ENCODE measurements around the gene MYRFL. TPM values are rescaled to one million over a fixed set of nuclear protein-coding genes. Genes with fewer than 3 reads are reported as not detected.

The MYRFL gene
- total RNA-seq, 1 experiment from 2014 or later: 0.57 TPM

GRCh38 chr12:69868695-69869094 lies 43.7 kb downstream of the MYRFL start:
- Histone ChIP-seq H3K23ac (ENCODE audit: insufficient read length, low read depth, low read length) (no peak overlapping the region), H2BK5ac (ENCODE audit: insufficient read length, low read length) (no peak overlapping the region), H3K23me2 (ENCODE audit: insufficient read length, low read depth, low read length, poor library complexity, severe bottlenecking) (no peaks in the 10 kb centered on the region), H3K27ac (ENCODE audit: insufficient read length, low read depth, low read length) (no peak overlapping the region), H4K5ac (ENCODE audit: insufficient read length, low read depth, low read length) (no peak overlapping the region), H3K4me2 (ENCODE audit: insufficient read depth, insufficient read length, low read length) (no peak overlapping the region), H4K8ac (replicated peaks; ENCODE audit: insufficient read length, low read depth, low read length) (no peak overlapping the region), H3K4me1 (ENCODE audit: insufficient read depth, low read length) (no peaks in the 10 kb centered on the region), H3K9ac (ENCODE audit: extremely low read depth, insufficient read length, low read length) (no peak overlapping the region), H3K14ac (ENCODE audit: insufficient read depth, low read length) (no peak overlapping the region), H4K91ac (ENCODE audit: insufficient read length, low read depth, low read length) (no peak overlapping the region), H2AFZ (ENCODE audit: low read length) (no peak overlapping the region), H2BK20ac (ENCODE audit: low read depth, low read length, poor library complexity, severe bottlenecking) (no peak overlapping the region), H2BK15ac (ENCODE audit: low read depth, low read length) (no peak overlapping the region), H3K79me2 (ENCODE audit: insufficient read depth, low read length) (no peaks in the 10 kb centered on the region), H3K56ac (ENCODE audit: insufficient read length, low read depth, low read length) (no peak overlapping the region), H2BK12ac (ENCODE audit: insufficient read length, low read depth, low read length) (no peak overlapping the region), H3K9me3 (ENCODE audit: control insufficient read depth, low read depth, low read length) (no peaks in the 10 kb centered on the region), H3K18ac (ENCODE audit: insufficient read length, low read depth, low read length) (no peak overlapping the region), H4K20me1 (ENCODE audit: control insufficient read depth, insufficient read depth, insufficient read length) (no peaks in the 10 kb centered on the region), H3K79me1 (ENCODE audit: insufficient read depth, low read depth, low read length, poor library complexity, severe bottlenecking) (no peaks in the 10 kb centered on the region), H3T11ph (ENCODE audit: low read length) (no peak overlapping the region), H2AK5ac (ENCODE audit: insufficient read length, low read length) (no peak overlapping the region), H3K27me3 (ENCODE audit: insufficient read depth, low read length) (no peaks in the 10 kb centered on the region), H3K4ac (ENCODE audit: low read depth, low read length) (no peak overlapping the region), H2BK120ac (ENCODE audit: low read depth, low read length, poor library complexity, severe bottlenecking) (no peak overlapping the region)
- Mint-ChIP-seq H3K36me3 (ENCODE audit: insufficient read depth in 1 of 3, low read depth in 3 of 3) (no peaks in the 10 kb centered on the region), H3K27ac (no peak overlapping the region; a peak in 1 of 7 replicates), H3K4me1 (no peaks in the 10 kb centered on the region), H3K9me3 (no peaks in the 10 kb centered on the region), H3K4me3 (no peak overlapping the region), H3K27me3 (ENCODE audit: low read depth) (no peaks in the 10 kb centered on the region)
- no peak for DNase-seq
- TF ChIP-seq, protein P1, sequence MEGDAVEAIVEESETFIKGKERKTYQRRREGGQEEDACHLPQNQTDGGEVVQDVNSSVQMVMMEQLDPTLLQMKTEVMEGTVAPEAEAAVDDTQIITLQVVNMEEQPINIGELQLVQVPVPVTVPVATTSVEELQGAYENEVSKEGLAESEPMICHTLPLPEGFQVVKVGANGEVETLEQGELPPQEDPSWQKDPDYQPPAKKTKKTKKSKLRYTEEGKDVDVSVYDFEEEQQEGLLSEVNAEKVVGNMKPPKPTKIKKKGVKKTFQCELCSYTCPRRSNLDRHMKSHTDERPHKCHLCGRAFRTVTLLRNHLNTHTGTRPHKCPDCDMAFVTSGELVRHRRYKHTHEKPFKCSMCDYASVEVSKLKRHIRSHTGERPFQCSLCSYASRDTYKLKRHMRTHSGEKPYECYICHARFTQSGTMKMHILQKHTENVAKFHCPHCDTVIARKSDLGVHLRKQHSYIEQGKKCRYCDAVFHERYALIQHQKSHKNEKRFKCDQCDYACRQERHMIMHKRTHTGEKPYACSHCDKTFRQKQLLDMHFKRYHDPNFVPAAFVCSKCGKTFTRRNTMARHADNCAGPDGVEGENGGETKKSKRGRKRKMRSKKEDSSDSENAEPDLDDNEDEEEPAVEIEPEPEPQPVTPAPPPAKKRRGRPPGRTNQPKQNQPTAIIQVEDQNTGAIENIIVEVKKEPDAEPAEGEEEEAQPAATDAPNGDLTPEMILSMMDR (conservative IDR thresholded peaks at IDR 0.05): no peak
- WGBS (ENCODE audit: extremely low coverage, insufficient read length, low lambda C conversion rate): no CpG with 5 or more reads among the region's 9 CpGs
